ENCODE measurements around the gene ITGA1.

DNA sequence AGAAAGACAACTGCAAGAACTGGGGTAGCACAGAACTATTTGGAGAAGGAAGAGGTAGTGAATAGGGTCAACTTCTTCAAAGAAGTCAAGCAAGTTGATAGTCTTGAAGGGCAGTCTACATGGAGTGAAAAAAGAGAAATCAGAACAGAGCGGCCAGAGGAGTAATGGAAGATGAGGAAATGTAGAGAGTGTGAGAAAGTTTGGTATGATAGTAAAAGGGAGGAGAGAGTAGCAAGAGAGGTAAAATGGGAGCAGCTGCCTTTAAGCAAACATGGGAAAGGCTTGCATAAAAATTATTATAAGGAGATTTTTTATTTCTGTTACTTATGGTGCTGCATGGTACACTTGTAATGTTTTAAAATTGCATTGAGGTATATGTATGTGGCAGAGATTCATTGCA, 208.2 kb downstream of the ITGA1 start:
- TF ChIP-seq CTCF (conservative IDR thresholded peaks at IDR 0.05; ENCODE audit: low read length) (no peak), EZH2phosphoT487 (IDR thresholded peaks at IDR 0.05; ENCODE audit: borderline replicate concordance) (no peak)

All from Loucy (cell line).